GM18873 (cell line): ENCODE data around the gene KIFC1.

ENCODE experiments used
- ATAC-seq: cut with Tn5 transposase; IDR thresholded peaks from one replicate; pipeline ENCODE4 v1.9.1; 2021; ENCODE audit warnings: mild to moderate bottlenecking, moderate library complexity, moderate number of reproducible peaks; ENCODE audit not compliant: unreplicated experiment, low FRiP score

KIFC1 gene

GRCh38 chr6:33410050-33410710 lies 18.6 kb downstream of the KIFC1 start:
- peak; percentile 67 for ATAC-seq

DNA sequence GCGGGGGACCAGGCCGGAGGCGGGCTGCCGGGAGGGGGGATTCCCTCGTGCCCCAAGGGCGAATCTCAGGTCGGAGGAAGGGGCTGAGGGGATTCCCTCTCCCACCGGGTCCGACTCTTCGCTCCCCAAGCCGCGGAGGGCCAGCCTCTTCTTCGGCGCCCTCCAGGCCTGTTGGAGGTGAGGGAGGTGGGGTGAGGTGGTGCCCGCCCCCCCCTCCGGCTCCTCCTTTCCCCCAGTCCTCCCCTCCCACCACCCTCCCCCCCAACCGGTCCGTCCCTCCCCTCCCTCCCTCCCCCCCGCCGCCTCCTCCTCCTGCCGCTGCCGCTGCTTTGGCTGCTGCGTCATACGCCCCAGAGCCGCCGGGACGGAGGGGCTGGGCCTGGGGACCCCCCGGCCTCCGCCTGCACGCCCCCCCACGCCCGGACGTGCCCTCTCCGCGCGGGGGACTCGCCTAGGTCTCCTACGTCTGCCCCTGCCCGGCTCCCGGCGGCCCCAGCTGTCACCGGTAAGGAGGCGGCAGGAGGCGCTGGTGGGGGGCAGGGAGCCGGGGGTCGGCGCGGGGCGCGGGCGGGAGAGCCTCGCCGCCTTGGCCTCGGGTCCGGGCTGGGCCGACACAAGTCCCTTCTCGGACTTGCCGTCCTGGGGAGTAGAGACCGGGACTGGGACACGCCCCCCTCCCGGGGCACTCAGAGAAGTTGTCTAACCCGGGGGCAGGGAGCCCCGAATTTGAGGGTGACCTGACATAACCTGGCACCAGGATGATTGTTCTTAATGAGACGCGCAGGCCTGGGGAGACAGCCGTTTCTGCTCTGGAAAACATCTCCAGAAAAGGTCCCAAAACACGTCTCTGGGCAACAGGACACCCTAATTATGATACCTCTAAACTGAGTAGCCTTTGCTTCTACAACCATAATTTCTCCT lies 19.3 kb downstream of the KIFC1 start, which contains the start of gene PHF1:
Gene PHF1, plus strand, starts transcription at position 304 of the 921 bp plus-strand sequence. CDS start 1,250 bp downstream, outside the sequence.
- ATAC-seq = peak; percentile 31

DNA sequence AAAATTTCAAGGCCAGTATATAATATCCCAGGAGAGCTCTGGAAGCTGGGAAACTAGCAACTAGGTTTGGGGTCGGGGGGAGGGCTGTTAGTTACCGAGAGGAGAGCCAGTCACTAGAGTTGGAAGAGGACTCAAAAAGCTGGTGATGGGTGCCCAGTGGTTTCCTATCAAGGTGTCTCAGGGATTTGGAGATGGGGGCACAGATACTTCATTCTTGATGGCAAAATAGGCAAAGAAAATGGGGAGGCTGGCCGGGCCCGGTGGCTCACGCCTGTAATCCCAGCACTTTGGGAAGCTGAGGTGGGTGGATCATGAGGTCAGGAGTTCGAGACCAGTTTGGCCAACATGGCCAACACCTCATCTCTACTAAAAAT lies 20.0 kb downstream of the KIFC1 start:
- no peak for ATAC-seq

DNA sequence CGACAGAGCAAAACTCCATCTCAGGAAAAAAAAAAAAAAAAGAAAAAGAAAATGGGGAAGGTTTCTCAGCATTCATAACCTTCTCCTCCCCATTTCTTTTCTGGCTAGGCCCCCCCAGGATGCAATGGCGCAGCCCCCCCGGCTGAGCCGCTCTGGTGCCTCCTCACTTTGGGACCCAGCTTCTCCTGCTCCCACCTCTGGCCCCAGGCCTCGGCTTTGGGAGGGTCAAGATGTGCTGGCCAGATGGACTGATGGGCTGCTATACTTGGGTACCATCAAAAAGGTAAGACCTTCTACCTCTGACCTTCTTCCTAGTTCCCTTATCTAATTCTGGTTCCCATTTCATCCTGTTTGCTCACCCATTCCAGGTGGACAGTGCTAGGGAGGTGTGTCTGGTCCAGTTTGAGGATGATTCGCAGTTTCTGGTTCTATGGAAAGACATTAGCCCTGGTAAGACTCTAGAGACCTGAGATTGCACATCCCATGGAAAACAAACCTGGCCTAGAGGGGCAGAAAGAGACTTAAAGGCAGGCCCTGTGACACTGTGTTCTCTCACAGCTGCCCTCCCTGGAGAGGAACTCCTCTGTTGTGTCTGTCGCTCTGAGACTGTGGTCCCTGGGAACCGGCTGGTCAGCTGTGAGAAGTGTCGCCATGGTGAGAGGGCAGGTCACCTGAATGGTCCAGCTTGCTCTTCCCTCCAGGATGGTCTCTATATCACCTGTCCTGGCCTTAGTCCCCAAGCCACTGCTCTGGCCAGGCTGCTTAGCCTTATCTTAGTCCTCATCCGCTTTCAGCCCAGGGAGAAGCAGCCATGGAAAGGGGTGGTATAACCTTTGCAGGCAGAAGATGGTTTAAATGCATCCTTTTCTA lies 20.8 kb downstream of the KIFC1 start:
- no peak for ATAC-seq

GRCh38 chr6:33413241-33414120 lies 21.9 kb downstream of the KIFC1 start:
- no peak for ATAC-seq

DNA sequence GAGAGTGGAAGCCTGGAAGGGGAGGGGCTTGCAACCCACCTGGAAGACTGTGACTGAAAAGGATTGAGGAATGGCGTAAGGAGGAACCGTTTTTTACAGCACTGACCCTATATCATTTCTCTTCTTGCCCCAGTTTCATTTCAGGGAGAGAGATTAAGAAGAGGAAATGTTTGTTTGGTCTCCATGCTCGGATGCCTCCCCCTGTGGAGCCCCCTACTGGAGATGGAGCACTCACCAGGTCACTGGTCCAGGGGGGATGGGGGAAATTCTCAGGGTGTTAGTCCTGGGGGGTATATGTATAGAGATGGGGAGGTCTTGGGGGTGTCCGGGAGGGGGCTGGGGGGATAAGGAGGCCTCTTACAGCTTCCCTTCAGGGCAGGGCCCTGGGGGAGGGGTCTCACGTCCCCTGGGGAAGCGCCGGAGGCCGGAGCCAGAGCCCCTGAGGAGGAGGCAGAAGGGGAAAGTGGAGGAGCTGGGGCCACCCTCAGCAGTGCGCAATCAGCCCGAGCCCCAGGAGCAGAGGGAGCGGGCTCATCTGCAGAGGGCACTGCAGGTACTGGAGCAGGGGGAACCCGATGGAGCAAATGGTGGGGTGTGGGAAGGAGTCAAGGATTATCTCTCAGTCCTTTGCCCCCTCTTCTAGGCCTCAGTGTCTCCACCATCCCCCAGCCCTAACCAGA lies 23.1 kb downstream of the KIFC1 start:
- no peak for ATAC-seq

GRCh38 chr6:33415831-33416230 lies 24.2 kb downstream of the KIFC1 start:
- ATAC-seq = no peak

GRCh38 chr6:33416386-33417127 lies 24.9 kb downstream of the KIFC1 start:
- no peak for ATAC-seq

DNA sequence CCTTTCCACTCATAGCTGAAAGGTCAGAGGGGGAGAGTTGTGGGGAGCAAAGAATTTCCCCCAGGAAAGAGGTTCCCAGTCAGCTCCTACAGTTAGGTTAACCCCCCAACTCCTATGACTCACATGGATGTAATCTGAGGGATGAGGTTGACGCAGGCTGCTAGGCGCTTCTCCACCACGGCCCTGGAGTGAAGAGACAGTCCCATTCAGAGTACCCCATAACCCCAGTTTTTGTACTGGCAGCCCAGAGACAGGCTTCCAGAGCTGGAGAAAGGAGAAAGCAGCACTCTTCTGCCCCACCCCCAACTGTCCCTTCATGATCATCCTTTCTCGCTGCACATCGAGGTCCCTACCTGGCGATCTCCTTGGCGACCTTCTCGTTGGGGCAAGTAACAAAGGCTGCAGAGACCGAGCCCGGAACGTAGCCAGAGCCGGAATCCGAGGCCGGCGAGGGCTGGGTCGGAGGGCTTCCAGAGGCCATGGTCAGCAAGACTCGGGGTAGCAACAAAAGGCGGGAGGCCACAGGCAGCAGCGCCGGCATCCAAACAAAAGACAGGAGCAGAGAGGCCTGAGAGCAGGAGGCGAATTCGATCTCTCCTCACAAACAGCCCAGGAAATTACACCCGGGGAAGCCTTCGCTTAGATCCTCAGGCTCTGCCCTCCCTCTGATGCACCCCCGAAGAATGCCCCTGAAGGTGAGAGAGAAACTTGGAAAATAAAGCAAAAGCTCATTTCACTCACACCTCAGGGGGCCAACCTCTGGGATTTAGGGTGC lies 25.7 kb downstream of the KIFC1 start:
- no peak for ATAC-seq

DNA sequence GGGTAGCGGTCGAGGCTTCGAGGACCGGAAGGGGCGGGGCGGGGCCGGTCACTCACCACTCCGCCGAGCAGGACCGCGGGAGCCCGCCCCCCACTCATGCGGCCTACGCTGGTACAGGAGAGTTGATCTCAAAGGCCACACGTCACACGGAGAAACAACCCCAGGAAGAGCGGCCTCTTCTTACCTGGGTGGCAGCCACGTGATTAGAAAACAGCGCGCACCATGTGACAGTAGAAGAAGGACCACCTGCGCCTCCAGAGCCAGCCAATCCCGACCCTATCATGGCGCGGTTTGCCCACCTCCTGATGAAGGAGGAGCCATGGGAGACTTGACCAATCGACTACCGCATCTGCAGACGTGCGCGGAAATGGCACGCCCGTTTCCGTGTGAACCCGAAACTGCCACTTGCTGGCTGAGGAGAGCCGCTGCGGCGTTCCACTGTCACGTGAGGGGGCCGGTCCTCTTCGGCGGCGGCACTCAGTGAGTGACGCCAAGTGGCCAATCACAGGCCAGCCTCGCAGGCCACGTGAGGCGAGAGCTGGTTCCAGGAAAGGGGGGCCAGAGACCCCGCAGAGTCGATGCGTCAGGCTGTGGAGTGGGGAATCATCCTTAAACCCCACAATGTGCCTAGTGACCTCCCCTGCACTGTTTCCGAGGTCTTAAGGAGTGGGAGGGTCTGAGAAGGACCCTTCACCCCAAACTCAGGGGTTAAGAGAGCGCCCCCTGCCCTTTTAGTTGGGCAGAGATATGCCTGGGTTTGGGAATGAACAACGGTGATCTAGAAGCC lies 26.5 kb downstream of the KIFC1 start, which contains the start of gene CUTA:
Gene CUTA, minus strand, starts transcription at position 205 of the 787 bp plus-strand sequence. Its CDS starts 107 bp downstream, at position 98.
- ATAC-seq = peak; percentile 84

DNA sequence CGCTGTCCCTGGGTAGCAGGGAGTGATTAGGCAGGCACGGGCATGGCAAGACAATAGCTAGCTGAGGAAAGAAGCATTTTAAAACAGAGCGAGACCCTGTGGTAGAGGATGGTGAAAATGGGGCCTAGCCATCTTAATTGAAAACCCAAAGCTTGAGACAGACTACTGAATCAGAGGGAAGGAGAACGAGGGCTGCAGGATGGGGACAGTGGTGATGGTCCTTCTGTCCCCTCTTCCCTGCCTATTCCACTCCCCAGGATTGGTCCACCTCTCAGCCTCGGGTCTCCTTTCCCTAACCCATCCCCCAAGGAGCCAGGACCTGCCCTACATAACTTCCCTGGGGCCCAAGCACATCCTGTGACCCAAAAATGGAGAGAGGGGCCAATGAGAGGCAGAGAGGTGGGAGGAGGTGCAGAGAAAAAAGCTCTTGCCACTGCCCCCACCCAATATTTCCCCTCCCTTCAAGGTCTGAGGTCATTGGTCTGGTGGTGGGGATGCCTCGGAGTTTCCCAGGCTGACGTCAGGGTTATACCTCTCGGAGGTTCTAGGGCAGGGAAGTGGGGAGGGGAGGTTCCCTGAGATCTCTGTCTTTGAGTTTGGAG lies 27.2 kb downstream of the KIFC1 start:
- ATAC-seq = no peak

DNA sequence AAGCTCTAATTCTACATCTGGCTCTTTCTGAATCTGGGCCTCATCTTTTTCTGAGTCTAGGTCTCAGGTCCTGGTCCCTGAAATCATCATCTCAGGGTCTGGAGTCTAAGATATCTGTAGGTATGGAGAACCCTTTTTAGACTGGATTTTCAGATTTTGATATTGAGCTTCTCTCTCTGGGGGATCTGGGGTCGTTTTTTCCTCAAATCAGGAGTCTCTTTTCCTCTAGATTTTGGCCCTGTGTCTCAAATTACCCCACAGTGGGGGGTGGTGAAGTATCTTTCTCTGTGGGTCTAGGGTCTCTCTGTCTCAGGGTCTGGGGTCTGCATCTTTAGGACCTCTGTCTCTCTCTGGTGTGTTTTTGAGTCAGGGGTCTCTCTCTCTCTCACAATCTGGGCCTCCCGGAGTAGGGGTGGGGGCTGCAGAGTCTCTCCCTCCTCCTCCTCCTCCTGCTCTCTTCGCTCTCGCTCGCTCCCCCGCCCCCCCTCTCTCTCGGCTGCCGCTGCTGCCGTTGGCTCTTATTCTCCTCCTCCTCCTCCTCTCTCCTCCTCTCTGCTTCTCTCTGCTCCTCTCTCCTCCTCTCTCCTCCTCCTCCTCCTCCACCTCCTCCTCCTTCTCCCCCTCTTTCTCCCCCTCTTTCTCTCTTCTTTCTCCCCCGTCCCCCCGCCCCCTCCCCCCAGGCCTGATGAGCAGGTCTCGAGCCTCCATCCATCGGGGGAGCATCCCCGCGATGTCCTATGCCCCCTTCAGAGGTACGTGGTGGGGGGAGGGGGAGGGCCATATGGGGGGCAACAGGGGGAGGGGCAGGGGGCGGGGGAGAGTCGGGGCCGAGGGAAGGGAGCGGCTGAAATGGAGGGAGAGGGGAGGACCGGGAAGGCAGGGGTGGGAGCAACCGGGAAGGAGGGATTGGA lies 28.2 kb downstream of the KIFC1 start, which contains the start of gene SYNGAP1:
Gene SYNGAP1, plus strand, starts transcription at position 486 of the 911 bp plus-strand sequence. Its CDS starts 200 bp downstream, at position 686.
- no peak for ATAC-seq

GRCh38 chr6:33420491-33421343 lies 29.1 kb downstream of the KIFC1 start:
- no peak for ATAC-seq

- no peak for ATAC-seq
Measured at GRCh38 chr6:33421344-33421643, 29.7 kb downstream of the KIFC1 start.

GRCh38 chr6:33423777-33424176 lies 32.2 kb downstream of the KIFC1 start:
- no peak for ATAC-seq
